GM21737 (cell line): ENCODE results near the gene MAN2B1.
"Not testable (repeated sequence)": the region's sequence is repeated elsewhere in the genome, so short reads cannot be mapped to it uniquely, and the experiment has no call there.

Source experiments
- ATAC-seq: cut with Tn5 transposase; IDR thresholded peaks from one replicate; pipeline ENCODE4 v1.9.1; 2021; ENCODE audit warnings: mild to moderate bottlenecking, moderate library complexity; ENCODE audit not compliant: unreplicated experiment

Gene MAN2B1

GRCh38 chr19:12623361-12624031 is 43.0 kb downstream of the MAN2B1 start:
- no peak for ATAC-seq

- ATAC-seq, result not testable (repeated sequence)
Measured at GRCh38 chr19:12621253-12622024, 45.1 kb downstream of the MAN2B1 start.

- ATAC-seq, result no peak
Measured at GRCh38 chr19:12617646-12618045, 48.9 kb downstream of the MAN2B1 start.

GRCh38 chr19:12611361-12611699 is 55.2 kb downstream of the MAN2B1 start:
- ATAC-seq, result no peak

- ATAC-seq, result peak; percentile 66
Measured at GRCh38 chr19:12610540-12611360, 55.8 kb downstream of the MAN2B1 start, which contains the start of the genes ZNF490 and ZNF791. TSS of gene ZNF490 (minus strand) at chr19:12610813. CDS start at chr19:12610680, 133 bp downstream. TSS of gene ZNF791 (plus strand) at chr19:12610920. CDS start at chr19:12611080, 160 bp downstream.

- ATAC-seq, result no peak
Measured at GRCh38 chr19:12607631-12608030, 58.9 kb downstream of the MAN2B1 start.

- ATAC-seq, result no peak
Measured at GRCh38 chr19:12606796-12607195, 59.7 kb downstream of the MAN2B1 start.

- ATAC-seq, result peak; percentile 58
Measured at GRCh38 chr19:12603714-12604113, 62.8 kb downstream of the MAN2B1 start.

GRCh38 chr19:12597594-12597993 is 68.9 kb downstream of the MAN2B1 start:
- ATAC-seq, result no peak

- no peak for ATAC-seq
Measured at GRCh38 chr19:12596927-12597548, 69.5 kb downstream of the MAN2B1 start.
